H1 (cell line): ENCODE data around the gene EBF3. TPM values are rescaled to one million over a fixed set of nuclear protein-coding genes. Genes with fewer than 3 reads are reported as not detected.

Source experiments
- CBX8 ChIP-seq: fragments of 300-800, 300-1000 bp; sonication (generic); IDR thresholded peaks from 2 replicates; pipeline ENCODE4 v1.7.1; 2016; ENCODE audit warnings: low read depth, low read length, borderline replicate concordance
- CHD7 ChIP-seq: fragments of 300-600 bp; sonication (generic); IDR thresholded peaks from 2 replicates; pipeline ENCODE4 v1.7.1; 2012; ENCODE audit warnings: low read length, moderate library complexity, mild to moderate bottlenecking, inconsistent platforms; ENCODE audit not compliant: insufficient replicate concordance
- KDM1A ChIP-seq: fragments of 200-600, 300-600 bp; sonication (generic); IDR thresholded peaks from 2 replicates; pipeline ENCODE4 v1.7.1; 2016; ENCODE audit warnings: mild to moderate bottlenecking, low read length, borderline replicate concordance
- NRF1 ChIP-seq: IDR thresholded peaks from 2 replicates; pipeline ENCODE4 v1.6.1; 2011; ENCODE audit warnings: mild to moderate bottlenecking, low read depth, low read length, improper control_type of control experiment
- RAD21 ChIP-seq, 2 experiments: IDR thresholded peaks in 1 of 2; conservative IDR thresholded peaks in 1 of 2; 2 replicates each; pipeline ENCODE4 v1.6.1; 2011; ENCODE audit warnings: low read depth in 2 of 2, low read length in 2 of 2, improper control_type of control experiment in 1 of 2, inconsistent platforms in 1 of 2, mild to moderate bottlenecking in 1 of 2, moderate library complexity in 1 of 2
- polyA plus RNA-seq, 7 experiments: library from polyadenylated mRNA; depleted of rRNA in 3 of 7; stranded (reverse) in 5 of 7; unstranded in 2 of 7; fragments of >200 nt in 5 of 7; fragments of 200-250 nt in 2 of 7; gene quantifications; 1 replicate in 5 of 7; 2 replicates in 1 of 7; 4 replicates in 1 of 7; pipeline versions ENCODE4 v1.2.1 to v1.2.3, GENCODE V29; 2011 to 2013; ENCODE audit warnings: missing spikeins in 2 of 7, mixed read lengths in 2 of 7
- total RNA-seq: library from RNA; stranded (reverse); fragmentation: NEBNext Ultra II Directional; extraction: Animal tissue kit (Norgen Biotek cat#: 25700); gene quantifications from 2 replicates; pipeline ENCODE4 v1.2.1, GENCODE V29; 2021

The EBF3 gene
- total and polyA plus RNA-seq, 2 of the 8 experiments (the other 6 are each of a cell fraction or from before 2014, with no cell fraction given): 0.08 to 0.26 TPM

GRCh38 chr10:129895811-129896135 is 68.3 kb downstream of the EBF3 start (continued):
- TF ChIP-seq CHD7: no peak
- TF ChIP-seq KDM1A: no peak
- no peak for TF ChIP-seq NRF1
- no peak for TF ChIP-seq CBX8
- no peak for TF ChIP-seq RAD21 (IDR thresholded peaks at IDR 0.05 in 1 of 2, conservative IDR thresholded peaks at IDR 0.05 in 1 of 2; ENCODE audit: low read depth in 2 of 2, low read length in 2 of 2)
